CD4-positive, alpha-beta T cell treated with Interleukin-17A for 4 hours (primary cell): ENCODE measurements around the gene WIPF2.
A peak's percentile ranks its signal among the peaks of the same experiment; 100 is the strongest.

Source experiments
- DNase-seq: peaks from one replicate; pipeline ENCODE4 v3.0.0-alpha.2; 2020; ENCODE audit warnings: mixed read lengths

The WIPF2 gene

GRCh38 chr17:40218740-40219593, at the start of gene WIPF2:
WIPF2 (plus strand) TSS chr17:40219304; CDS start chr17:40256460, 37,156 bp downstream.
- peak; percentile 98 for DNase-seq

DNA sequence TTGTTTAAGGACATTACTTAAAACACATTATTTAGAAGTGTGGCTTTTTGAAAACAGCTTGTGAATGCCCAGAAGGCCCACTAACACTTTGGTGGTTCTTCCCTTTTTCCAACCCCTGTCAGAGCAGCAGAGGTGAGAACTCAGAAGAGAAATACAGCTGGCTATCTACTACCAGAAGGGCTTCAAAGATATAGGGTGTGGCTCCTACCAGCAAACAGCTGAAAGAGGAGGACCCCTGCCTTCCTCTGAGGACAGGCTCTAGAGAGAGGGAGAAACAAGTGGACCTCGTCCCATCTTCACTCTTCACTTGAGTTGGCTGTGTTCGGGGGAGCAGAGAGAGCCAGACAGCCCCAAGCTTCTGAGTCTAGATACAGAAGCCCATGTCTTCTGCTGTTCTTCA, 48.8 kb upstream of the WIPF2 start:
- no peak for DNase-seq

DNA sequence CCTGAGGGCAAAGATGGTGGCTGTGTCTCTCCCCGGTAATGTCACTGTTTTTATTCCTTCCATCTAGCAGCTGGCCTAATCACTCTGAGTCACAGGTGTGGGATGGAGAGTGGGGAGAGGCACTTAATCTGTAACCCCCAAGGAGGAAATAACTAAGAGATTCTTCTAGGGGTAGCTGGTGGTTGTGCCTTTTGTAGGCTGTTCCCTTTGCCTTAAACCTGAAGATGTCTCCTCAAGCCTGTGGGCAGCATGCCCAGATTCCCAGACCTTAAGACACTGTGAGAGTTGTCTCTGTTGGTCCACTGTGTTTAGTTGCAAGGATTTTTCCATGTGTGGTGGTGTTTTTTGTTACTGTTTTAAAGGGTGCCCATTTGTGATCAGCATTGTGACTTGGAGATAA, 47.4 kb upstream of the WIPF2 start:
- no peak for DNase-seq

DNA sequence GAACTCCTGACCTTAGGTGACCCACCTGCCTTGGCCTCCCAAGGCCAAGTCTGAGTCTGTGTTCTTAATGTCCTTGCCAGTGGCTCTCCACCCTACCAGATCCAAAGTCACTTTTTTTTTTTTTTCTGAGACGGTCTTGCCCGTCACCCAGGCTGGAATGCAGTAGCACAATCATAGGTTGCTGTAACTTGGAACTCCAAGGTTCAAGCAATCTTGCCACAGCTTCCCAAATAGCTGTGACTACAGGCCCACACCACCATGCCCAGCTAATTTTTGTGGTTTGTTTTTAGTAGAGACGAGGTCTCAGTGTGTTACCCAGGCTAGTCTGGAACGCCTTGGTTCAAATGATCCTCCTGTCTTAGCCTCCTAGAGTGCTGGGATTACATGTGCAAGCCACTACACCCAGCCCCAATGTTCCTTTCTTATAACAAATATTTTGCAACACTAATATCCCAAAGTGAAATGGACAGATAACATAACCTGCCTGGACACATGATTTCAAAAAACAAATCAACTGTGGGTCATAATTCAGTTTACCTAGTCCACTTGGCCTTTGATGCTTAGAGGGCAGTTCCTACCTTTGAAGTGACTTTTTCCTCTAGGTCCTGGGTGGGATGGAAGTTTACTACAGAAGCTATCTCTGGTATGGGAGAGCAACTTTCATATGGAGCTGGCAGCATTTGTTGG, 45.9 kb upstream of the WIPF2 start:
- DNase-seq: no peak

GRCh38 chr17:40173778-40174135, 45.3 kb upstream of the WIPF2 start:
- no peak for DNase-seq

- DNase-seq: no peak
Observed at GRCh38 chr17:40174514-40174913, 44.6 kb upstream of the WIPF2 start.

- no peak for DNase-seq
Observed at GRCh38 chr17:40175928-40176753, 43.0 kb upstream of the WIPF2 start.

DNA sequence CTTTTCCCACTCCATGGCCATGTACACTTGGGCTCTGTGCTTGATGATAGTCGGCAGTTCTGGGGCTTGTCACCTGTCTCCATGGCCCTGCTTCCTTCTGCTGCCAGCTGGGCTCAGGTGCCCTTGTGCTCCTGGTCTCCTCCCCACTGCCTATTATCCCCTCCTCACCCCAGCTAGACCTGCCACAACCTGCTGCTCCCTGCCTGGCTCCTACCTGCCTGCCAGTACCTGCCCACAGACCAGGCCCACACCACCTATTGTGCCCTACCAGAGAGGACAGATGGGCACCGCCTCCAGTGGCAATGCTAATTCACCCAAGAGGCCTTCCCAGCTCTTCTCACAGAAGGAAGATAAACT, 42.4 kb upstream of the WIPF2 start:
- DNase-seq: no peak

DNA sequence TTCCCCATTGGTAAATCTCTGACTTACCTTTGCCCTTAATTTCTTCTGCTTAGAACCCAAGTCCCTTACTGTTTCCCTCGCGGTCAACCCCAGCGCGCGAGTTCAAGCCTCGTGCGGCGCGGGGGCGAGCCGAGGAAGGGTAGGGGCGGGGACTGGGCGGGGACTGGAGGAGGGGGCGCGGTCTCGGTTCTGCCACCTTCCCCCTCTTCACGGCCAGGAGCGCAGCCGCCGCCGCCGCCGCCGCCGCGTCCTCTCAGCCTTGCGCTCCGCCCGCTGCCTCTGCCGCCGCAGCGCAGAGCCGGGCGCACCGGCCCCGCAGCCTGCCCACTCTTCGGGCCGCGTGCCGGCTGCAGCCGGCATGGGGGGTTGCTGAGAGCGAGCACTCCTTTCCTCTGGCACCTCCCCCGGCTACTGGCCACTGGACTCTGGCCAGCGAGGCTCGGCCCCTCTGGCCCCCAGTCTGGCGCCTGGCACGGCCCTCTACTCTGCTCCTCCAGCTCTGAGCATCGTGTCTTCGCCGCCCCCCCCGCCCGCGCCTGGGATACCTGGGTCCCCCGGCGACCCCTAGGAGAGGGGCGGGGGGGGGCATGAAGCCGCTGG, 41.7 kb upstream of the WIPF2 start, which contains the start of gene RAPGEFL1:
TSS of gene RAPGEFL1 (plus strand) at position 196 of the 600 bp plus-strand sequence. CDS start at position 588, 392 bp downstream.
- peak; percentile 95 for DNase-seq

DNA sequence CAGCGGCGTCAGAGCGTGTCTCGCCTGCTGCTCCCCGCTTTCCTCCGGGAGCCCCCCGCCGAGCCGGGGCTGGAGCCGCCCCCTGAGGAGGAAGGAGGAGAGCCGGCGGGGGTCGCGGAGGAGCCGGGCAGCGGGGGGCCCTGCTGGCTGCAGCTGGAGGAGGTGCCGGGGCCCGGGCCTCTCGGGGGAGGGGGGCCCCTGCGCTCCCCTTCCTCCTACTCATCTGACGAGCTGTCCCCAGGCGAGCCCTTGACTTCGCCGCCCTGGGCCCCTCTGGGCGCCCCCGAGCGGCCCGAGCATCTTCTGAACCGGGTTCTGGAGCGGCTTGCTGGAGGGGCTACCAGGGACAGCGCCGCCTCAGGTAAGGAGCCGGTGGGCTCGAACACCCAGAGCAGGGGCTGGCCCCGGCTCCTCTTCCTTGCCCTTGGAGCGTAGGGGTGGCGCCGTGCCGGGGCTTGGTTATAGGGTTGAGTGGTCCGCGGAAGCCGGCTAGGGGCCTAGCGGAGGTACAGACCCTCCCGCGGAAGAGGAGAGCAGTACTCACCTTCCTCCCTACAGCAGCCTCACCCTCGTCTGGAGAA, 41.0 kb upstream of the WIPF2 start:
- DNase-seq: peak; percentile 9

GRCh38 chr17:40178660-40179059, 40.4 kb upstream of the WIPF2 start:
- DNase-seq: no peak

- DNase-seq: no peak
Observed at GRCh38 chr17:40179923-40180659, 39.0 kb upstream of the WIPF2 start.

DNA sequence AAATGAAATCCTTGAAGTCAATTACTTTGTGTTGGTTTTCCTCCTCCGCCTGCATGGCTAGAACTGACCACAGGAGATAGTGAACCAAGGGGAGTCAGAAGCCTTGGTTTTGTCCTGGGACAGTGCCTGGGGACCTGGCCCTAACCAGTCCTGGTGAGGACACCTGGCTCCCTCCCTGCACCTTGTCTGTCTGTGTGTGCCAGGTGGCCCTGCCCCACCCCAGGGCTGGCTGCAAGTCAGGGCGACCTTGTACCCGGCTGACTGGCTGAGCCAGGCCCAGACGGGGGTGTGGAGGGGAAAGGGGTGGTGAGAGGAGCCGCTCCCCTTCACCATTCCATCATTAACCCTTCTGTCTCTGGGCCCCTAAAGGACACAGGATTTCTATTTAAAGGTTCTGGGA, 38.4 kb upstream of the WIPF2 start:
- DNase-seq: no peak

DNA sequence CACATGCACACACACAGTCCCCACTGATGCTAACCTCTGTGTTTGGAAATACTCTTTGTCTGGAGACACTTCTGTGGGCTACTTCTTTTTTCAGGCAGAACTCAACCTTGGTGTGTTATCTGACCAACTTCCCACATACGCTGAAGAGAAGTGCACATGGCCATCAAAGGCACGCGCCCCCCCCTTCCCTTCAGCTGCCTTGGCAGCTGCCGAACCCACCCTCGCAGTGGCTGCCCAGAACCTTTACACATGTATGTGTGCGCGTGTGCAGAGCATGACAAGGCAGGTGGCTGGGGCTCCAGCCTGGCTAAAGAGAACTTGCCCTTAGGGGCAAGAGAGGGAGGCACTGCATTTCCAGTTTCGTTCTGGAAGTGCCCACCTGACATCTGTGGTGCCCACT, 37.9 kb upstream of the WIPF2 start:
- DNase-seq: no peak

GRCh38 chr17:40182606-40183005, 36.5 kb upstream of the WIPF2 start:
- DNase-seq: no peak

GRCh38 chr17:40187238-40187637, 31.9 kb upstream of the WIPF2 start:
- DNase-seq: no peak

- DNase-seq: no peak
Observed at GRCh38 chr17:40188694-40189093, 30.4 kb upstream of the WIPF2 start.

- peak; percentile 45 for DNase-seq
Observed at GRCh38 chr17:40190197-40191021, 28.7 kb upstream of the WIPF2 start.

- DNase-seq: peak; percentile 78
Observed at GRCh38 chr17:40191237-40192208, 27.6 kb upstream of the WIPF2 start.

- no peak for DNase-seq
Observed at GRCh38 chr17:40192961-40193360, 26.1 kb upstream of the WIPF2 start.
